Measurements from ENCODE around the gene SAMD3.
"Not testable (repeated sequence)": the region's sequence is repeated elsewhere in the genome, so short reads cannot be mapped to it uniquely, and the experiment has no call there.

Gene SAMD3

GRCh38 chr6:130150906-130151305, 71.8 kb downstream of the SAMD3 start:
- in situ Hi-C loops (cut with HindIII; ENCODE audit: low sequenced_read_pairs) = no loop called here
- TF ChIP-seq, protein P1, sequence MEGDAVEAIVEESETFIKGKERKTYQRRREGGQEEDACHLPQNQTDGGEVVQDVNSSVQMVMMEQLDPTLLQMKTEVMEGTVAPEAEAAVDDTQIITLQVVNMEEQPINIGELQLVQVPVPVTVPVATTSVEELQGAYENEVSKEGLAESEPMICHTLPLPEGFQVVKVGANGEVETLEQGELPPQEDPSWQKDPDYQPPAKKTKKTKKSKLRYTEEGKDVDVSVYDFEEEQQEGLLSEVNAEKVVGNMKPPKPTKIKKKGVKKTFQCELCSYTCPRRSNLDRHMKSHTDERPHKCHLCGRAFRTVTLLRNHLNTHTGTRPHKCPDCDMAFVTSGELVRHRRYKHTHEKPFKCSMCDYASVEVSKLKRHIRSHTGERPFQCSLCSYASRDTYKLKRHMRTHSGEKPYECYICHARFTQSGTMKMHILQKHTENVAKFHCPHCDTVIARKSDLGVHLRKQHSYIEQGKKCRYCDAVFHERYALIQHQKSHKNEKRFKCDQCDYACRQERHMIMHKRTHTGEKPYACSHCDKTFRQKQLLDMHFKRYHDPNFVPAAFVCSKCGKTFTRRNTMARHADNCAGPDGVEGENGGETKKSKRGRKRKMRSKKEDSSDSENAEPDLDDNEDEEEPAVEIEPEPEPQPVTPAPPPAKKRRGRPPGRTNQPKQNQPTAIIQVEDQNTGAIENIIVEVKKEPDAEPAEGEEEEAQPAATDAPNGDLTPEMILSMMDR (IDR thresholded peaks at IDR 0.05; ENCODE audit: low read depth, low read length, missing control alignments) = no peak
- no peak overlapping the region for H3K4me3 ChIP-seq (ENCODE audit: low read depth, low read length)
- DNase-seq (ENCODE audit: low read depth) = no peak

GRCh38 chr6:130149016-130149415, 73.7 kb downstream of the SAMD3 start:
- peak; percentile 70 for DNase-seq (ENCODE audit: low read depth)
- H3K4me3 ChIP-seq (ENCODE audit: low read depth, low read length); in situ Hi-C loops (cut with HindIII; ENCODE audit: low sequenced_read_pairs): not testable (repeated sequence)

- DNase-seq (ENCODE audit: low read depth) = no peak
- in situ Hi-C loops (cut with HindIII; ENCODE audit: low sequenced_read_pairs) = no loop called here
- TF ChIP-seq, protein P1 (IDR thresholded peaks at IDR 0.05; ENCODE audit: low read depth, low read length, missing control alignments) = no peak
- no peak overlapping the region for H3K4me3 ChIP-seq (ENCODE audit: low read depth, low read length)
These were observed 74.6 kb downstream of the SAMD3 start for GRCh38 chr6:130148181-130148580.

DNA sequence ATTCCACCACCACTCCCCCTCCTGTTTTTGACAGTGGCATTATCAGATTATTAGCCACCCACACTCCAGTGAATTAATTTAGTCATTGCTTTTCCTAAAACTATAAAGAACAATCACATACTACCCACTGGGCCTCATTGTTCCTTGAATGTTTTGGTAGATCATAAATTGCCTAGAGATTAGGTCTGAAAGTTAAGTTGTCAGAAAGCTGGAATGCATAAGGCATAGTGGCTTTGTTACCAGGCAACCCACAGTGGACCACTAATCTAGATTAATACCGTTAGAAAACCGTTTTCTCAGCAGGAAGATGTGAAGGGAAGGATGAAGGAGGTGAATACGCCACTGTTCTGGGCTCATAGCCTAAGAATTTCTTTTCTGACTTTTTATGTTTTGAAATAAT, 75.6 kb downstream of the SAMD3 start:
- DNase-seq (ENCODE audit: low read depth) = peak; percentile 26
- TF ChIP-seq, protein P1 (IDR thresholded peaks at IDR 0.05; ENCODE audit: low read depth, low read length, missing control alignments) = no peak
- in situ Hi-C loops (cut with HindIII; ENCODE audit: low sequenced_read_pairs) = no loop called here
- H3K4me3 ChIP-seq (ENCODE audit: low read depth, low read length) = no peak overlapping the region

- no peak for DNase-seq (ENCODE audit: low read depth)
- TF ChIP-seq, protein P1 (IDR thresholded peaks at IDR 0.05; ENCODE audit: low read depth, low read length, missing control alignments) = no peak
- in situ Hi-C loops (cut with HindIII; ENCODE audit: low sequenced_read_pairs) = no loop called here
These were observed 79.0 kb downstream of the SAMD3 start for GRCh38 chr6:130143709-130144108.

DNA sequence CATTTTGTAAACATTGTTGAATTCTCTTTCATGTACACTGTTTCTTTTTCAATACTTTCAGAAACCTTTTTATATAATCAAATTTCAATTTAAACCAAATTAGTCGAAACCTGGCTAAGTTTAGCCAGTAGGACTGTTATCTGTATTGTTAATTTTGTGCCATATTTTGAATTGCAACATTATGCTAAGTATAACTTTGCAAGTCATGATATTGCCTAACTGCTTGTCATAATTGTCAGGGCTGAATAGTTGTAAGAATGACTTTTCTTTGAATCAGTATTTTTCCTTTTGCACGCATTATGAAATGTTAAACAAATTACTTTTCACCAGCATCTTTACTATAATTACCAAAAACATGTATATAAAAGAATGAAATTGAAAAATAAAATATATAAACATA, 82.7 kb downstream of the SAMD3 start:
- DNase-seq (ENCODE audit: low read depth) = no peak
- H3K4me3 ChIP-seq (ENCODE audit: low read depth, low read length) = no peak overlapping the region
- TF ChIP-seq, protein P1 (IDR thresholded peaks at IDR 0.05; ENCODE audit: low read depth, low read length, missing control alignments) = no peak
- in situ Hi-C loops (cut with HindIII; ENCODE audit: low sequenced_read_pairs) = no loop called here

More at GRCh38 chr6:130143709-130144108, 79.0 kb downstream of the SAMD3 start:
- H3K4me3 ChIP-seq (ENCODE audit: low read depth, low read length) = no peak overlapping the region

DNA sequence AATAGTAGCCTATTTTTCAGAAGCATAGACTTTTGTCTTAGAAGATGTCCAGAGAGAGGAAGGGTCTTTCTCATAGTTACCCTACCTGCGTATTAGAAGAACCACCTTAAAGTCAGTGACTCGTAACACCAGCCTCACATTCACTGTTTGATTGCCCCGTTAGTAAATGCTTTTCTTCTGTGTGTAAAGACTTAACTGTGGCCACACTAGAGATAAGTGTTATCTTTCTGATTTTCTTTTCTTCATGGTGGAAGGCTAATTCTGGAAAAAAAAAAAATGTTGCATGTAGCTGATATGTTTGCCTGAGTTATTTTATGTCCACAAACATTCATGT, 83.9 kb downstream of the SAMD3 start:
- in situ Hi-C loops (cut with HindIII; ENCODE audit: low sequenced_read_pairs) = no loop called here
- no peak for DNase-seq (ENCODE audit: low read depth)
- no peak overlapping the region for H3K4me3 ChIP-seq (ENCODE audit: low read depth, low read length)
- TF ChIP-seq, protein P1 (IDR thresholded peaks at IDR 0.05; ENCODE audit: low read depth, low read length, missing control alignments) = no peak
